PC-9 (cell line): ENCODE measurements around the gene SORBS1.

Source experiments
- EZH2 ChIP-seq: fragments of 200-600 bp; sonication (generic); IDR thresholded peaks from 2 replicates; pipeline ENCODE4 v1.8.0; 2017; ENCODE audit warnings: antibody characterized with exemption, low read depth
- TF ChIP-seq, protein P1 (sequence below): fragments of 200-600 bp; sonication (generic); conservative IDR thresholded peaks from 2 replicates; pipeline ENCODE4 v1.6.1; 2017; ENCODE audit warnings: mixed run types, antibody characterized with exemption, mild to moderate bottlenecking, moderate library complexity

DNA sequence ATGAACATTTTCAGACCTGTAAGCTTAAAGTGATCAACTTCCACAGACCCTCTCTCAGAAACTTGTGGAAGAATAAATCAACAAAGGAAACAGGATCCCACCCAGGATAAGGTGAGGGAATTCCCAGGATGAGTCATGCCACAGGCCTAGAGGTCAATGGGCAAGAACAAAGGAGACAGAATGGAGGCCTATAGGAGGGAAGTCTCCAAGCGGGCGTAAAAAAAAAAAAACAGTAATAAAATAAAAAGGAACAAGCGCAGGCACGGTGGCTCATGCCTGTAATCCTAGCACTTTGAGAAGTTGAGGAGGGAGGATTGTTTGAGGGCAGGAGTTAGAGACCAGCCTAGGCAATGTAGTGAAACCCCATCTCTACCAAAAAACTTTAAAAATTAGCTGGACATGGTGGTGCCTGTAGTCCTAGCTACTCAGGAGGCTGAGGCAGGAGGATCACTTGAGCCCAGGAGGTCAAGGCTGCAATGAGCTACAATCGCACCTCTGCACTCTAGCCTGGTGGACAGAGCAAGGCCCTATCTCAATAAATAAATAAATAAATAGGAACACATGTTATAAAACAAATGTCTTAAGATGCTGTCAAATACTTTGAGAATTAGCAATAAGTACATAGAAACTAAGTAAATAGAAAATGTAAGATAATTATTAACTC, 8.4 kb downstream of the SORBS1 start:
- TF ChIP-seq, protein P1, sequence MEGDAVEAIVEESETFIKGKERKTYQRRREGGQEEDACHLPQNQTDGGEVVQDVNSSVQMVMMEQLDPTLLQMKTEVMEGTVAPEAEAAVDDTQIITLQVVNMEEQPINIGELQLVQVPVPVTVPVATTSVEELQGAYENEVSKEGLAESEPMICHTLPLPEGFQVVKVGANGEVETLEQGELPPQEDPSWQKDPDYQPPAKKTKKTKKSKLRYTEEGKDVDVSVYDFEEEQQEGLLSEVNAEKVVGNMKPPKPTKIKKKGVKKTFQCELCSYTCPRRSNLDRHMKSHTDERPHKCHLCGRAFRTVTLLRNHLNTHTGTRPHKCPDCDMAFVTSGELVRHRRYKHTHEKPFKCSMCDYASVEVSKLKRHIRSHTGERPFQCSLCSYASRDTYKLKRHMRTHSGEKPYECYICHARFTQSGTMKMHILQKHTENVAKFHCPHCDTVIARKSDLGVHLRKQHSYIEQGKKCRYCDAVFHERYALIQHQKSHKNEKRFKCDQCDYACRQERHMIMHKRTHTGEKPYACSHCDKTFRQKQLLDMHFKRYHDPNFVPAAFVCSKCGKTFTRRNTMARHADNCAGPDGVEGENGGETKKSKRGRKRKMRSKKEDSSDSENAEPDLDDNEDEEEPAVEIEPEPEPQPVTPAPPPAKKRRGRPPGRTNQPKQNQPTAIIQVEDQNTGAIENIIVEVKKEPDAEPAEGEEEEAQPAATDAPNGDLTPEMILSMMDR, result no peak
- TF ChIP-seq EZH2, result no peak
